HG02885 (cell line): ENCODE measurements around the gene SEMA5A.
"Not testable (repeated sequence)": the region's sequence is repeated elsewhere in the genome, so short reads cannot be mapped to it uniquely, and the experiment has no call there.

Source experiments
- ATAC-seq: cut with Tn5 transposase; IDR thresholded peaks from one replicate; pipeline ENCODE4 v1.9.1; 2021; ENCODE audit warnings: mild to moderate bottlenecking; ENCODE audit not compliant: unreplicated experiment, poor library complexity

SEMA5A gene

DNA sequence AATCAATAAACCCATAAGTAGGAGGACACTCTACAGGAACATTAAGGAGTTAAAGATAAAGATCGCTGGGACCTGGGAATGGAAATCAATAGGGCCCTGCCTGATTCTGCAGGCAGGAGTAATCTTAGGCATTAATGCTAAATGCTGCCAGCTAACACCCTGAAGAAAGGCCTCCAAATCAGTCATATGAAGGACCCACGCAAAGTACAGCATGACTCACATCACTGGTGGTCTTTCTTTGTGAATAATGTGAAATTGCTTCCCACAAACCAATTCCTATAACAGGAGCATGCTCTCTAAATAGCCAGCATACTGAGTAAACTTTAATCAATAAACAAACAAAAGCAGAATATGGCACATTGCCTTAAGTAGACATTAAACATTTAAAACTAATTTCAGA is 172.3 kb downstream of the SEMA5A start:
- no peak for ATAC-seq

DNA sequence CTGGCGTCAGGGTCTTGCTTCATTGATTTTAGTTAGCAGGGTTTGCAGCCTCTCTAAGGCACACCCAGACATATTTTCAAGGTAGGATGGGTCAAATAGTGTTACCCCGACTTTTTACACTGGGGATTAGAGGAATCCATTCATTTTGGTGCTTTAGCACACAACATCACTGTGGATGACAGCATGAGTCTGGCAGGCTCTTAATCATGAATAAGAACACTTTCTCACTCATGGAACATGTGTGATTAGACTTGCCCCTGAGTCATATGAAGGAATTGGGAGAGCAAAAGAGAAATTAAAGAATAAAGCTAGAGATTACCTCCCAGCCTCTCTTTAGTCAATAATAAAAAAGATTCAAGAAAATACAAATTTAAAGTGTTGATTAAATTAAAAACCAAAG is 175.6 kb downstream of the SEMA5A start:
- ATAC-seq: no peak

DNA sequence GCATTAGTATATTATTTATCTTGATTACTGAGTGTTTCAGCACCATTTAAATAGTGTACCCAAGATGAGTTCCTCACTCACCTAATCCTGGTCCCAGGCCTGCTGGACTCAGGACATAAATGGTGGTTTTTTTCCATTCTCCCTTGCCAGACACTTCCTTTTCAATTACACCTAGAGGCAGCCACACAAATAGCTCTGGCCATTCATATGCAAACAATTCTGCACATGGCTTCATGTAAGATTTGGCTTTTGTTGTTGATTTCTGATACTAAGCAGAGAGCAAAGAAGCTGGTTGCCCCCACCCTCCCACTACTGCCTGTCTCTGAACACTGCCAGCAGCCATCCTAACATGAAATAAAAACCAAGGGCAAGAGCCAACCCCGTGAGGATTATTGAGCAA is 180.4 kb downstream of the SEMA5A start:
- ATAC-seq: no peak

DNA sequence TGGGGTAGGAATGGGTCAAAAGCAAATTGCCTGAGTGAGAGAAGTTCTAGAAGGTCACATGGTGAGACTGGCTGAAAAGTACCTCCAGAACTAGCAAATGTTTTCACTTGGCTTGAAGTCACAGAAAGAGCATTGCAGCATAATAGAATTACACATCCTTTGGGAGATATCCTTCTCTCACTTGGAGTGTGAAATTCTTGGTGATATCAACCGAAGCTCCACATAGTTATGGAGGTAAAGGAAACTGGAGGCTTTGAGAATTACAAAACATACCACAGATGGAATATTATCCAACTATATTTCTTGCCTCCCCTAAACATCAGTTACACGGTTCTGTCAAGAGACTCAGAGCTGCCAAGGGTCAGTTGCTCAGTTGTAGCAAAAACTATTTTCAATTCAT is 182.4 kb downstream of the SEMA5A start:
- peak; percentile 13 for ATAC-seq

DNA sequence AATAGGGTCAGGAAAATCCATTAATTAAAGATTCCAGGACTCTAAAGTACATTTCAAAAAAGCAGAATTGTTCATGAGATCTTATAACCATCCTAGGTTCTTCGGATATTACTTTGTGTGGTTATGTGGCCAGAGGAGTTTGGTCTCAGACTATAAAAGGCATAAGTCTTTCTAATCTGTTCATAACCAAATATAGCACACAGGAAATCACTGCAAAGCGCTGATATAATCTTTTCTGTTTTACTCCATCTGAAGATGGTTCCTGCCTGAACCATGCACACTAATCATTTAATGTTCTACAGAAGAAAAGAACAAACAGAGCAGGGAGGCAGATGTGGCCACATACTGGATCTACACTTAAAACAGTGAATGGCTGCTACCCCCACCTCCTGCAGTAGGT is 182.8 kb downstream of the SEMA5A start:
- ATAC-seq: peak; percentile 67

DNA sequence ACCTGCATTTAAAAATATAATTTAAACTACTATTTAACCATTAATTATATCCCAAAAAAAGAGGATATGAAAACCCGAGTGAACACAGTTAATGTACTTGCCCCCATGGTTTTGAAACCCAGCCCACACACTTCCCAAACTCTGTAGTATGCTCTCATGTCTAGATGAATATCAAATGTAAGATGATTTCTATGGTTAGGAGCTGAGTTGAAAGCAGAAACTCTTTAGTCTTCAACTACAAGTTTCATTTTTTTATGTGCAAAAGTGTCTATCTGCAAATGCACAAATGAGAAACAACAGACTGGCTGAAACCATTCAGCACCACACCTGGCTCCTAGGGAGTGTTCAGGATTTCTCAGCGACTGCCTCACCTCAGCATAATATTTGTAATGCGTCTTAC is 183.3 kb downstream of the SEMA5A start:
- peak; percentile 66 for ATAC-seq

DNA sequence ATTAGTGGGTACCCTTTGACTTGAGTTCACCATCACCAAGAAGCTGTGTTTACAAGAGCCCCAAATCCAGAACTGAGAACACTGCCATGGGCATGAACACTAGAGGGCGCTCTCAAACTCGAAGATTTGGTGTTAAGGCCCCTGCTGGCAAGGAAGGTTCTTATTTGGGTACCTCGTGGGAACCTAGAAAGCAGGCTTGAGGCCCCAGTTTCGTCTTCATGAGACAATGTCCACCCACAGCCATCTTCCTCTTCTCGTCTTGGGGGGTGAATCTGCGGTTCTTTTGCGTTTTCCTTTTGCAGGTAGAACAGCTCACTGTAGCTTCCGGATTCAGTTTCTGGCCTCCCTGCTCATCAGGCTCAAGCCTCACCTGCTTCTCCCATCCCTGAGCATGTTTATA is 184.0 kb downstream of the SEMA5A start:
- ATAC-seq: peak; percentile 58

DNA sequence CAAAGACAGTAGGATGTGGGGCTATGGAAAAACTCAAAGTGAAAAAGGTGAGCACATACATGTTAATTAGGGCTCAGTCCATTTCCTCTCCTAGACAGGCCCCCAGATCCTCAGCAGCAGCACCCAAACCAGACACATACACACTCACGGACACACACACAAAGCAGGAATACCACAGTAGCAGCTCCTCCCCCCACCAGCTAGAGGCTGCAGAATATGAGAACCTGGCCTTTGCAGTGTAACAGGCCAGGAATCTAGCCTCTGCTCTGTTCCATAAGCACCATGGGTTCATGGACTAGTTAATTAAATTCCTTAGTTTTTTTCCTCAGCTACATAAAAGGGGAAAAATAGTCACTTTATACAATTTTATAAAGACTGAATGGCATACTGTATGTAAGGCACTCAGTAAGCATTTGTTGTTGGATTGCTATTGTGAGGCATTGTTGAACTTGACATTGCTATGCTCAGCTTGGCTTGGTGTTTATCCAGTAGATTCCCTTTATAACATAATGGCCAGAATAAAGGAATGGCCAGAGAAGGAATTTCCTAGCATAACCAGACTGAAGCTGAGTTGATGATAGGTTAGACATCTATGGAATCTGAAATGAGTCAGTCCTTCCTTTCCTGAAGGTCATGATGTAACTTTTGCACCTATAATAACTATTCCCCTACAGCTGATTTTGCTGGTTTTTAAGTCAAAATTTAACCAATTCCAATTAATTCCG is 186.8 kb downstream of the SEMA5A start:
- no peak for ATAC-seq

DNA sequence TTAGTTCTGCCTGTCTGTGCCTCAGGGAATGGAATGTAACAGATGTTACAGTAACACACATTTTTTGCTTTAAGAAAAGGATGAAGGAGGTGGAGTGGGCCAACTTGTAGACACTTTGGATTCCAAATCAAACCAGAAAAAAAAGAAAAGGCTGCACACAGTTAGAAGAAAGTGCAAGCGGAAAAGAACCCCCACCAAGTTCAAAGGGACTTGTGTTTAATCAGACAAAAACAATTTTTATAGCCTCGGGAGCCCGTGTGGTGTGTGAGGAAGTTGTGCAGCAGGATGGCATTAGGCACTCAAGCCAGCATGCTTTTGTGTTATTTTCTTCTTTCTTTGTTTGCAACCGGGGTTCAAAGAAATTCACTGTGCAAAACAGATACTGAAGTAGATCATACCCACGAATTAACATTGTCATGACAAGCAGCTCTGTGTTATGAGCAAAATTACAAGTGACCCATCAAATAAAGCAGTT is 189.5 kb downstream of the SEMA5A start:
- ATAC-seq: no peak

DNA sequence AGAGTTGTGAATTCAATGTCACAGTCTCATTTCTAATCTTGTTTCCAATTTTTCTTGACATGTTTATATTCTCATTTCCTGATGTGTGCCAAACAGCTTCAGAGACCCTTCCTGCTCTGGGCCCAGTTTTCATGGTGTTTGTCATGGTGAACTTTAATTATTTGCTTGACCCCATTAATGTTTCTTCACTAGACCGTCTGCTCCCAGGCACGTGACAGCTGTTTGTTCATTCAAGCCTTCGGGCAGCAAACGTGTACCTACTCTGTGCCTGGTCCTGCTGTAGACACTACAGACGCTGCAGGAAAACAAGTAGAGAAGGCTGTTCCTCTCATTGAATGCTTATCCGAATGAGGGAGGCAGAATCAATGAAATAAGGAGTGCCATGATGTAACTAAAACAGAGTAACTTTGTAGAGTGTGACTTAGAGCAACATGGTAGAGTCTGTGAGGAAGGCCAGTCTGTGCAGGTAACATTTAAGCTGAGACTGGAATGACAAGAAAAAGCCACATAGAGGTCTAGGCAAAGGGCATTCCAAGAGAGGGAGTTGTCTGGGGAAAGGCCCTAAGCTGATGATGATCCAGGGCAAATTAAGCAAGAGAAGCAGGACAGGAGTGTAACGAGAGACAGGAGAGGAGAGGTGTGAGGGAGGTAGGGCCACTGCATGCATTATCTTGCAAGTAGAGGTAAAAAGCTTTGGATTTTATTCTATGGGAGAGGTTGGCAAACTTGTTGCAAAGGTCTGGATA is 191.4 kb downstream of the SEMA5A start:
- ATAC-seq: no peak

DNA sequence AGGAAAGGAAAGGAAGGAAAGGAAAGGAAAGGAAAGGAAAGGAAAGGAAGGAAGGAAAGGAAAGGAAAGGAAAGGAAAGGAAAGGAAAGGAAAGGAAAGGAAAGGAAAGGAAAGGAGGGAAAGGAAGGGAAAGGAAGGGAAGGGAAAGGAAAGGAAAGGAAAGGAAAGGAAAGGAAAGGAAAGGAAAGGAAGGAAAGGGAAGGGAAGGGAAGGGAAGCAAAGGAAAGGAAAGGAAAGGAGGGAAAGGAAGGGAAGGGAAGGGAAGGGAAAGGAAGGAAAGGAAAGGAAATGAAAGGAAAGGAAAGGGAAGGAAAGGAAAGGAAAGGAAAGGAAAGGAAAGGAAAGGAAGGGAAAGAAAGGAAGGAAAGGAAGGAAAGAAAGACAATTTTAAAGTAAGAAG is 192.8 kb downstream of the SEMA5A start:
- ATAC-seq: not testable (repeated sequence)

DNA sequence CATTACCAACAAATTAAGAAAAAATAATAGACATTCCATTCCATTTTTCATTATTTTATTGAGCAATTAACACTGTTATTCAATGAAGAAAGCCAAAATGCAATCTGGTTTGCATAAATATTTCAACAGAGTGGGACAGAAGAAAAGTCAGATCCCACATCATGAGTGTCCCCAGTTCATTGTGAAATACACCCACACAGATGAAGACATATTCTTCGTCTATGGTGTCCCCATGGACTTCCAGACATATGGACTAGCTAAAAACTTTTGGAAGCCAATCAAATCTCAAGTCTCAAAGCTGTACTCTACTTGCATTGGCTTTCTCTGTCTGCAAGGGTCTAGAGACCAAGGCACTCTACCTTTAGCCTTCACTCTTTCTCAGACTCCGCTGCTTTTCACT is 194.3 kb downstream of the SEMA5A start:
- no peak for ATAC-seq

DNA sequence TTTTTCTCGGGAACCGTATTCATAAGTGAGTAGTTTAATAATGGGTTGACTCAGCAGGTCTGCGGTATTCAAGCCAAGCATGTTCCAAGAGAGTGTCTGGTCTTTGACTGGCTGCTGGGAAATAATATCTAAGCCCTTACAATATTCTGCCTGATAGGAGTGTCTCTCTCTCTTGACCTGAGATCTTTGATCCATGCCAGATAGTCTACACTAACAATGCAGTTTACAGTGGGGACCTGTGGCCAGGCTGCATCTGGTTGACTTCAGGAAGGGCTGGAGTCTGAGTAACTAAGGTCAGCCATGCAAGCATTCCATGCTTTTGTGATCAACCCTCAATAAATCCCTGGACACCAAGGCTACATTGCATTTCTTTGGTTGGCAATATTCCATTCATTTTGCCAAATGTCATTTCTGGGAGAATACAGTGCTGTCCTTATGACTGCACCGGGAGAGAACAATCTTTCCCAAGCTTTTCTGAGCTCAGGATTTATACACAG is 195.5 kb downstream of the SEMA5A start:
- no peak for ATAC-seq

DNA sequence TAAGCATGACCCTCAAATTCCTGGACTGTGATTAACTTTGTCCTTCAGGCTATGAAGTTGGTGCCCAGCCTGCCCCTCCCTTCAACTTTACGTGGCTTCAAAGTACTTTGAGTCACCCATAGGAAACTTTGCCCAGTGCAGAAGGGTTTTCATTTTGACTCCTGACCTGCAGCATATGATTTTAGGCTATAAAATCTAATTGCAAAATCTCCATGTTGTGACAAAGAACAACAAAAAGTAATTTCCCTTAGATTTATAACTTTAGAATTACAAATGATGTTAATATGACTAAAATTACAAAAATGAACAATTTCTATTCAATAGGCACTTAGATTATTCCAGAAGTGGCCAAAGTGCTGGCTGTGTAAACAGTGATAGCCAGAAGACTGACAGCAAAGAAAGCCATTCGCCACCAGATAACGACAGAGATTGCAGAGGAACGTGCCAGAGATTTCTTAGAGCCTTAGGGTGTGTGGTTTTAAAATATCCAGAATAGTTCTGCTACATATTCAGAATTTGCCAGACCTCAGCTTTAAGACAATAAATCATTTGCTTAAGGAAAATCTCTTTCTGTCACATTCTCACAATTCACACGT is 197.4 kb downstream of the SEMA5A start:
- ATAC-seq: no peak

DNA sequence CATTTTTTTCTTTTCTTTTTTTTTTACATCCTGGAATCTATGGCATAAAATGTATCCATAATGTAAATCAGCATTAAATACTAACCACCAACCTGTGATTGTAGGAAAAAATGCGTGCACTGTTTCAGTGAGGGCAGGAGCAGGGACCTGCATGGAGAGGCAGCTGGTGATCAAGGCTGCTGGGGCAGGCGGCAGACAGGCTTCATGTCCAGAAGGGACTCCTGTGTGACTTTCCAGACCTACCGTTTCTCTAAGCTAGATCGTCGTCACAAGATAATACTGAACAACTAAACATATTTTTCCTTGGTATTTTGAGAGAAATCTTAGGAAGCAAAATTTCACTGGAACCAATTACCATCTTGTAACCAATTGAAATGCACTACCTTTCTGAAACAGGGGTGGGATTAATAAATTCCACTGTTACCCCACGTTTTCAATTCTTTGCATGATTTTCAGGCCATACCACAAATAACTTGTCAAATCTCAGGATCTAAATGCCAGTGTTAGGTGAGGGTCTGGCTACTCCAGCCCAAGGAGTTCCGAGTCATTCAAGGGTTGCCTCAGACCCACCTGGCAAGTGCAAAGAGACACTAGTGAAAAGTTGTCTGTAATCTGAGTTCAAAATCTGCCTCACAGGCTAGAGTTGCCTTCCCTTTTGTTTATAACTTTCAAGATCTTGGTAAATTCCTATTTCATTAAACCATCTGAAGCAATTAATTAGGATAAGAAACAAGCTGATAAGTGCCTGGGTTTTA is 198.2 kb downstream of the SEMA5A start:
- no peak for ATAC-seq

DNA sequence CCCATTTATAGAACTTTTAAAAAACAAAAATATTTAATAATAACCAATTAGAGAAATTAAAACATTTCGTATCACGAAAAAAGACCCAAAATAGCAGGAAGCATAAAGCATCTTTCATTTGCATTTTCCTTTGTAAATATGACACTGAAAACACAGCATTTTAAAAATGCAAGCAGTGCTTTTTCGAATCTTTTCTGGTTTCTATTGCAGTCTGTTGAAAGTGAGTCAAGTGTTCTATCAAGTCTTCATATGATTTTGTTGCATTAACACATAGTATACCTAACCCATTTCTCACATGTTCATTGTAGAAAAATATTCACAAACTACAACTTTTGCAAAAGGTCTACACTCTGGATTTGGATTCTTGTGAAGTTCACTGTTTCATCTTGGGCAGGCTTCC is 198.8 kb downstream of the SEMA5A start:
- ATAC-seq: no peak

DNA sequence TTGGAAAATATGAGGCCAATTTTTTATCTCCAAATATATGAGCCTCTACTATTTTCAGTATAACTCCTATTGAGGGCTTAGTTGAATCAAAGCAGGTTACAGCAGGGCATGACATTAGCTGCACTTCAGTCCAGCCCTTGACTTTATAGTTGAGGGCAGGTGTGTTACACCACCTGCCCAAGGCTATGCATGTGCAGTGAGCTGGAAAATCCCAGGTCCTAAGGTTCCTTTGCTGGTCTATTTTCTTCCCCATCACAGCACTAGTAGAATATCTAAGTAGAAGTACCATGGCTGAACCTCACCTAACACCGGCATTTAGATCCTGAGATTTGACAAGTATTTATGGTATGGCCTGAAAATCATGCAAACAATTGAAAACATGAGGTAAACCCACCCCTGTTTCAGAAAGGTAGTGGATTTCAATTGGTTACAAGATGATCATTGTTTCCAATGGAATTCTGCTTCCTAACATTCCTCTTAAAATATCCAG is 201.1 kb downstream of the SEMA5A start:
- ATAC-seq: no peak

DNA sequence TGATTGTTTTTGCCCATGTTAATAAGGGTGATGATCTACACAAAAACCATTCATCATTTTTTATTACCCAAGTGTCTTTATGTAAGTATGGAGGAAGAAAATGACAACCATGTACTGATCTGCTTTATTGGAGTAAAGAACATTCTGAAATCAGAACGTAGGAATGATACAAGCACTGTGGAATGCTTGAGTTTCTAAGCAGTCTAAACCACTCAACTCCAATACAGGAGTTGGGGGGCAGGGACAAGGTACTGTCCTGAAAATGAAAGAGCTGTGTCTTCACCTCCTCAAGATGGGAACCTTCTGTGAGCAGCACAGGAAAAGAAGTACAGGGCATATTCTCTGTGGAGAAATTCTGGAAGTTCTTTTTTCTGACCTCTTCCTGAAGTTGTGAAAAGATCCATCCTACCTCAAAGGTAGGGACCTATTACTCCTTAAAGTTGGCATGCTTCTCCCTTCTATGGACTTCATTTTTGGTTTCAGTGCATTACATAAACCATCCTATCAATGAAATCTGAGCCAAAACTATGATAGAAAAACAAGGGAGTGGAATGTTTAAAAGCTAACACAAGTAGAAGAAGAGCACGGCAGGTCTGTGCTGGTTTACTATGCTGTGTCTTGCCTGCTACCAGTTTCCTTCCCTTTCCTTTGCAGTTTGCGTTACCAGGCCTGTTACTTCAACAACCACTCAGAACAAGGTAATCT is 202.6 kb downstream of the SEMA5A start:
- ATAC-seq: no peak

DNA sequence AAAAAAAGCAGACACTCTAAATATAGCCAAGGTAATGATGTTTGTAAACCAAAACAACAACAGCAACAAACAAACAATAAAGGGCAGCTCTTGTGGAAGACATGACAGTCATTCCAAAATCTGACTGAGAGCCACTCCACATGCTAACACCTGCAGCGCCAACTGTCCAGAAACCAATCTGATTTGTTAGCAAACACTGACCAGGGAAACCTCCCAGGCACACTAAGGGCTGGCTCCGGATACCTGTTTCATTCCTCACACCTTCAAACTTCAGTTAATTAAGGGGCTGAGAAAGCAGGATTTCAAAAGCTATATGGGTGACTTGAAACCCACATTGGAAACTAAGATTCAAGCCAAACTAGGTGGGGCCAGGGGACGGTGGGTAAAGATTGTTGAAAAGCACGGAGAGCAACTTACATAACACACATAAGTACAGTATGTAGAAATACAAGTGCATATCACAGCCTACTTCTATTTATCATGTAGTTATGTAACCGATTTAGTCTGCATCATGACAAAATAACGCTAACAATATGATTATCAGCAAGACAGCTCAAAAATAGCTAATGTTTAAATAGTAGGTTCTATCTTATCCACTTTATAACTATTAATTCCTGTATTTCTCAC is 203.6 kb downstream of the SEMA5A start:
- no peak for ATAC-seq
